ENCODE results near the gene SELENBP1.

SELENBP1 gene

DNA sequence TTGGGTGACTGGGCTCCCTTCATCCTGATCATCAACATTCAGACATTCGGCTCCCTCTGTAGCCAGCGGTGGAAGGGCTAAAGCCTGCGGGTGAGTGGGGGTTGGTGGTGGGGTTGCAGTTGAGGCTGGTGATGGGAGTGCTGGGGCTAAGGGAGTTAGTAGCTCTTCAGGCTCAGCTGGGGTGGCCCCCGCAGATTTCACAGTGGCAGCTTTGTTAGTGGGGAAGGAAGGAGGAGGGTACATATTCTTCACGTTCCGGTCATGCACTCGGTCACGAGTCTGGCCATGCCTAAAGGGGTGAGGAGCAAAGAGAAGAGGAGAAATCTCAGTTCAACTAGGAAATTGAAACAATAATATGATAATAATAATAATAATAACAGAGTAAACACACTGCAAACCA is 33.7 kb upstream of the SELENBP1 start:
- TF ChIP-seq, protein P1, sequence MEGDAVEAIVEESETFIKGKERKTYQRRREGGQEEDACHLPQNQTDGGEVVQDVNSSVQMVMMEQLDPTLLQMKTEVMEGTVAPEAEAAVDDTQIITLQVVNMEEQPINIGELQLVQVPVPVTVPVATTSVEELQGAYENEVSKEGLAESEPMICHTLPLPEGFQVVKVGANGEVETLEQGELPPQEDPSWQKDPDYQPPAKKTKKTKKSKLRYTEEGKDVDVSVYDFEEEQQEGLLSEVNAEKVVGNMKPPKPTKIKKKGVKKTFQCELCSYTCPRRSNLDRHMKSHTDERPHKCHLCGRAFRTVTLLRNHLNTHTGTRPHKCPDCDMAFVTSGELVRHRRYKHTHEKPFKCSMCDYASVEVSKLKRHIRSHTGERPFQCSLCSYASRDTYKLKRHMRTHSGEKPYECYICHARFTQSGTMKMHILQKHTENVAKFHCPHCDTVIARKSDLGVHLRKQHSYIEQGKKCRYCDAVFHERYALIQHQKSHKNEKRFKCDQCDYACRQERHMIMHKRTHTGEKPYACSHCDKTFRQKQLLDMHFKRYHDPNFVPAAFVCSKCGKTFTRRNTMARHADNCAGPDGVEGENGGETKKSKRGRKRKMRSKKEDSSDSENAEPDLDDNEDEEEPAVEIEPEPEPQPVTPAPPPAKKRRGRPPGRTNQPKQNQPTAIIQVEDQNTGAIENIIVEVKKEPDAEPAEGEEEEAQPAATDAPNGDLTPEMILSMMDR (IDR thresholded peaks at IDR 0.05): no peak
- DNase-seq (ENCODE audit: low spot score): no peak
- no peak overlapping the region for H3K4me3 ChIP-seq
- no peak overlapping the region for H3K27ac ChIP-seq

DNA sequence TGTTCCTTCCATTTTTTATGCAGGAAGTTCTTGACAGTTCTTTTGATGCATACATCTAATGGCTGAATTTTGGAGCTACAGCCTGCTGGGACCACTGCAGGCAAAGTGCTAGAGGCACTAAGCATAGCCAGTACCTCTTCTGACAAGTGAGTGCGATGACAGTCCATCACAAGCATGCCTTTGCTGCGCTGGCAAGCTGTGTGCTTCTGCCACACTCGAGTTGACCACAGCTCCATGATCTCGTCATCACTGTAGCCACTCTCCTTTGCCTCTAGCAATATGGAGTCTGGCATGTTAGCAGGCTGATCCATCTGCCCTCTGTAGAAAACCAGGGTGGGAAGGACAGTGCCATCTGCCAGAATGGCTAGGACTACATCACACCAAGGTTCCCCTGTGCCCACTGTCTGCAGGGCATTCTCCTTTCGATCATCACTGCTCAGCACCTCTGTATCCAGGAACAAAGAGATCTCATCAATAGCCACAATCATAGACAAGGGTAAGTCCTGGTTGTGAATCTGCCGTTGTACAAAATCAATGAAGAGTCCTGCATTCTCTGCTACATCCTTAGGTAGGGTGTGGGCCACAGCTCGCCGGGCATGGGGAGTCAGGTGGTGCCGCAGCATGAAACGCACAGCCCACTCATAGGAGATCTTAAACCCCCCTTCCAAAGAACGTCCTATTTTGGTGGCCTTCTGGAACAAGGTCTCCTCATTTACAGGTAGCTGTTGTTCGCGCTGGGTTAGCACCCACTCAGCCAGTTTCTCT is 32.9 kb upstream of the SELENBP1 start:
- DNase-seq (ENCODE audit: low spot score): no peak
- Histone ChIP-seq H3K27ac (no peak overlapping the region), H3K4me3 (no peak overlapping the region)

DNA sequence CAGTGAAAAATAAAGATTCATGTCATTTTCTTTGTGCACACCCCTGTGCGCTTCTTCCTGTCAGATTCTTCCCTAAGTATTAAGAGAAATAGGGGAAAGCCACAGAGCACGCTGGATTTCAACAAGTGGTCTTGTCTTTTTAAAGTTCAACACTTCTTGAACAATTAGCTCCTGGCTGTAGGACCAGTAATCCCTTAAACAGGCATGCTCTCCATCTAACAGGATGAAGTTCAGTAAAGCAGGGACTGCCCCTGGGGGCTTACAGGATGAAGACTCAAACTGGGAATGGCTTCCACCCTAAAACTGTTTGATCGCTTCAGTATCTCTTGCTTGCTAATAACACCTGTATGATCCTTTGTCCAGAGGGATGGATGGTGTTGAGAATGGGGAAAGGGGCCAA is 31.1 kb upstream of the SELENBP1 start:
- no peak overlapping the region for H3K27ac ChIP-seq
- no peak overlapping the region for H3K4me3 ChIP-seq
- TF ChIP-seq, protein P1 (IDR thresholded peaks at IDR 0.05): no peak
- DNase-seq (ENCODE audit: low spot score): no peak

More for the DNA sequence above, 32.9 kb upstream of the SELENBP1 start:
- TF ChIP-seq, protein P1 (IDR thresholded peaks at IDR 0.05): no peak

DNA sequence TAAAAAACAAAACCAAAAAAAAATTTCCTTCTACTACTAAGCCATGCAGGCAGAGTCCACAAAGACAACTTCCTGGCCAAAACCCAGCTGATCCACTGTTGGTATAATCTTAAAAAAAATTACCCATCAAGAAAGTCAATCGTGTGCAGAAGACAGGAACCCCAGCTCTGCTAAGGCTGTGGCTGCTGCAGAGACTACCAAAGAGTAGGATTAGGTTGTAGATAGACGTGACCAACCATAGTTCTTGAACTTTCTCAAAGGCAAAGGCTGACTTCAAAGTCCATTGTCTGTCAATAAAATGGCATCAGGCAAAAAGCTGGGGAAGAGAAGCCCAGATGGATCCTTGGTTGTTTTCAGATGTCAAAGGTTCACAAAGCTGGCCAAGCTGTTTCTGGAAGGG is 30.3 kb upstream of the SELENBP1 start:
- no peak overlapping the region for H3K27ac ChIP-seq
- no peak overlapping the region for H3K4me3 ChIP-seq
- TF ChIP-seq, protein P1 (IDR thresholded peaks at IDR 0.05): no peak
- no peak for DNase-seq (ENCODE audit: low spot score)

DNA sequence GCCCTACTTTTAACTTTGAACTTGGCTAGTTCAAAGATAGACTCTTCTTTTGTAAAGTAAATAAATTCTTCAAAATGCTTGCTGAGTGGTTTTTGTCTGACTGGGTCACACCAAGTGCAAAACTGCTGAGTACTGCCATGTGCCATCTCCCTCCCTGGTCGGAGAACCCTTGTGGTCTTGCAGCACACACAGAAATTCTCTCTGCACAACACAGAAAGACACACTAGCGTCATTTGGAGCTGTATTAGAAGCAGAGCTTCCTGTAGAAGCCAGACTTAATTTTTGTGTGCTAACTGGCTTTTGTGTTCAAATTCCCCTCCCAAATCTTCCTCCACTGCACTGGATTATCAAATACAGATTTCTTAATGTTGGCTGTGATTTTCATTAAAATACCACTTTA is 29.4 kb upstream of the SELENBP1 start:
- no peak for DNase-seq (ENCODE audit: low spot score)
- TF ChIP-seq, protein P1 (IDR thresholded peaks at IDR 0.05): no peak
- no peak overlapping the region for H3K4me3 ChIP-seq
- no peak overlapping the region for H3K27ac ChIP-seq

DNA sequence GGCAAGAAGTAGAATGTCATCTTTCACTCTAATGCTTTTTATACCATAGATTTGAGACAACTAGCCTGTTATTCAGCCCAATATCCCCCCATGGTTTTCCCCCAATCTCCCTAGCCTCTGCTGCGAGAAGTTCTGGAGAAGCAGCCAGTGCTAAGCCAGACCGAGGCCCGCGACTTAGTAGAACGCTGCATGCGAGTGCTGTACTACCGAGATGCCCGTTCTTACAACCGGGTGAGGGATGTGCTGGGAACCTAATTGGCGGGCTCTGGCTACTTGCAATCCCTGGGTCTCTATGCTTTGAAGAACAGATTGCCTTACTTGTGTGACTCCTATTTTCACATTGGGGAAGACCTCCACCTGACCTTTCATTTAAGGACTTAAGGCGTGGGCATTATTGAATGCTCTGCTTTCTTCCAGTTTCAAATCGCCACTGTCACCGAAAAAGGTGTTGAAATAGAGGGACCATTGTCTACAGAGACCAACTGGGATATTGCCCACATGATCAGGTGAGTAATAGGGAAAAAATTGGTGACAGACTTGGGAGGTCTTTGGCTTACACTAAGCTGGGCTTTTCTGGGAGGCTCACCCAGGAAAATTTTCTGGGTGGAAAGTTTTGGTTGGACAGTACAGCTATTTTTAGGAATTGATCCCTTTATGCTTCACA is 28.8 kb upstream of the SELENBP1 start:
- TF ChIP-seq, protein P1 (IDR thresholded peaks at IDR 0.05): no peak
- Histone ChIP-seq H3K4me3 (no peak overlapping the region), H3K27ac (no peak overlapping the region)
- DNase-seq (ENCODE audit: low spot score): no peak

All from coronary artery (tissue), 2 donors.